Esophagus mucosa (tissue), 1 donor: ENCODE measurements around the gene EGLN2. TPM values are rescaled to one million over a fixed set of nuclear protein-coding genes. Genes with fewer than 3 reads are reported as not detected.
"Not testable (repeated sequence)": the region's sequence is repeated elsewhere in the genome, so short reads cannot be mapped to it uniquely, and the experiment has no call there.

Experiments used
- ATAC-seq: fragments of 200-7000 bp; cut with Tn5 transposase; one replicate; pipeline ENCODE4 v1.9.1; 2020
- total RNA-seq: library from RNA; stranded (reverse); gene quantifications from one replicate; pipeline ENCODE4 v1.2.4, GENCODE V29; 2023
- donor health status: DM: yes; HTN: yes; CAD: no.

Gene EGLN2
- total RNA-seq, 1 donor from 2014 or later, result 32.1 TPM

DNA sequence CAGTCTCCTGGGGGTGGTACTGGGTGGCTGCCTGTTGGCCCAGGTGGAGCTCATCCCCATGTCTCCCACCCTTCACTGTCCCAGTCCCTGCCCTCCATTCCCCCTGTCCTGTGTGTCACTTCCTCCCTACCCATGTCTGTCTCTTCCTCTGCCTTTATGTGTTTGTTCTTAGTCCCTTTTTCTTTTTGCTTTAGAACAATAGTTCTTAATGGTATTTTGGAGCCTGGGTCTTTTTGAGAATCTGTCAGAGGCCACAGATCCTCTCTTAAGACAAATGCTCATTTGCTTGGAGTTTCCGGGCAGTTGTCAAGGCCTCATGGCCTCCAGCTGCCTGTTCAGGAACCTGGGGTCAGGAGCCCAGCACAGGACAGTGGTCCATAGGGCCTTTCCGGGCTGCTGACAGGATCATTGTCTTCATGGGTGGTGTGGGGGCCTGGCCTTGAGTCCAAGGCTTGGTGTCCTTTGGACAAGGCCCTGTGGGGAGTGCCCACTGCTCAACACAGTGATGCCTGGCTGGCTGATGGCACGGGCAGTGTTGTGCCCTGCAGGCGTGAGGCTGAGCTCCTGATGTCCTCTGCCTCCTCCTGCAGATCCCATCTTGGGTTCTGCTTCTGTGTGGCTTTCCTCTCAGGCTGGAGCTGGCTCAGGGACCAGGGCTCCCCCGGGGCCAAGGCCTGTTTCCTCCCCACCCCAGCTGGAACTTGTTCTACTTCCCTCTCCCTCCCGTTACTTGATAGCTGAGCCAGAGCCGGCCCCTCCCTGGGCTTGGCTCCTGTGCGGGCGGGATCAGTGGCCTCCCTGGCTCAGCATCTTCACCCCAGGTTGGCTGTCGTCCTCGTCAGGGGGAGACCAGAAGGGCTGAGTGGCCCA is 3.5 kb downstream of the EGLN2 start:
- ATAC-seq, result no peak

DNA sequence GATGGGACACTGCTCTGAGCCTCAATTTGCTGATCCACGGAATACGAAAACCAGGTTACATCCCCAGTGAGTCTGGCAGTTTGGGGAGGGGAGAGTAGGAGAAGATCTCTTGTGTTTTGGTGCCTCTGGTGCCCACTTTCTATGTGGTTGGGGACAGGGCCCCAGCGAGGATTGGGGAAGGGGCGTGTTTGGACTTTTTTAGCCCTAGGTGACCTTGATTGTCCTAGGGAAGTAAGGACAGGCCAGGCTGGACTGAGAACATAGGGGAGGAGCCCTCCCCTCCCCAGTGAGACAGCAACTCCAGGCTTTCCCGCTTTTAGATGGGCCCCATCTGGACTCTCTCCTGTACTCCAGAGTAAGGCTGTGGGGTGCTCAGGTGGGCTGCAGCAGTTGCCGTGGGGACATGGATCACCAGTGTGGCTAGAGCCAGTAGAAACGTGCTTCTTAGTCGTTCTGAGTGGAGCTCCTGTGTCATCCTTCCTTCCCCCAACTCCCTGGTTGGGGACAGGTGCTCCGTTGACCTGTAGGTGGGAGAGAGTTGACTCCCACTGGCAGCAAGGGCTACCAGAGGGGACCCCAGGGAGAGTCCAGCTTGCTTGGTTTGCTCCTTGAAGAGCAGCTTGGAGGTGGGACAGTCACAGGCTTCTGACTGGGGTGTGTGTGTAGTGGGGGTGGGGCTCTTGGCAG is 4.3 kb downstream of the EGLN2 start:
- ATAC-seq, result no peak

GRCh38 chr19:40803857-40804782 is 5.1 kb downstream of the EGLN2 start:
- peak; percentile 1 for ATAC-seq

- ATAC-seq, result no peak
Measured at GRCh38 chr19:40804783-40805242, 5.8 kb downstream of the EGLN2 start.

GRCh38 chr19:40805258-40805868 is 6.4 kb downstream of the EGLN2 start:
- no peak for ATAC-seq

DNA sequence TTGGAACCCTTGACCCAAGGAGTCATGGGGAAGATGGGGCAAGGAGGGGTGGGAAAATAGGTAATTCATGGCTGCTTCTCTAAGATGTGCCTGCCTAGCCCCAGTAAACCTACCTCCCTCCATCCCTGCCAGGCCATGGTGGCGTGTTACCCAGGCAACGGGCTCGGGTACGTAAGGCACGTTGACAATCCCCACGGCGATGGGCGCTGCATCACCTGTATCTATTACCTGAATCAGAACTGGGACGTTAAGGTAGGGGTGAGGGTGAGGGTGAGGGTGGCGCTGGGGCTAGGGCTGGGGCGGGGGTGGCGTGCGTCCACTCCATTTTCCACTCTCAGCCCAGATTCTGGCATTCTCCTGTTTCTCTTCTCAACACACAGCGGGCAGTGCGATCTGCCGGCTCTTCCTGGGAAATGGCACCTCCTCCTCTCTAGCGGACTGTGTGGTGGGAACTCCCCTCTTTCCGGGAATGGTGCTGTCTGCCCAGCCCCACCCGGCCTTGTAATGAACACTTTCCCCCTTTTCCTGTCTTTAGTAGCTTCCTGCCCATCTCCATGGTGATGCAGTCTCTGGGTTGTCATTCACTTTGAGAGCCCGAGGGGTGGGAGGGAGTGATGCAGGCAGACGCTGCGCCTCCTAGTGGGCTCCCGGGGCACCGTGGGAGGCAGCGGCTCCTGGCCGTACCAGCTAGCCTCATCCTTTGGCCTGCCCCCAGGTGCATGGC is 7.6 kb downstream of the EGLN2 start:
- peak; percentile 53 for ATAC-seq

- ATAC-seq, result no peak
Measured at GRCh38 chr19:40807147-40808020, 8.4 kb downstream of the EGLN2 start.

DNA sequence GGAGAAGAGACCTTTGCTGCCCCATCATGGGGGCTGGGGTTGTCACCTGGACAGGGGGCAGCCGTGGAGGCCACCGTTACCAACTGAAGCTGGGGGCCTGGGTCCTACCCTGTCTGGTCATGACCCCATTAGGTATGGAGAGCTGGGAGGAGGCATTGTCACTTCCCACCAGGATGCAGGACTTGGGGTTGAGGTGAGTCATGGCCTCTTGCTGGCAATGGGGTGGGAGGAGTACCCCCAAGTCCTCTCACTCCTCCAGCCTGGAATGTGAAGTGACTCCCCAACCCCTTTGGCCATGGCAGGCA is 9.0 kb downstream of the EGLN2 start:
- no peak for ATAC-seq

- no peak for ATAC-seq
Measured at GRCh38 chr19:40808497-40808896, 9.5 kb downstream of the EGLN2 start.

GRCh38 chr19:40809358-40810086 is 10.5 kb downstream of the EGLN2 start:
- no peak for ATAC-seq

- no peak for ATAC-seq
Measured at GRCh38 chr19:40810160-40810559, 11.2 kb downstream of the EGLN2 start.

DNA sequence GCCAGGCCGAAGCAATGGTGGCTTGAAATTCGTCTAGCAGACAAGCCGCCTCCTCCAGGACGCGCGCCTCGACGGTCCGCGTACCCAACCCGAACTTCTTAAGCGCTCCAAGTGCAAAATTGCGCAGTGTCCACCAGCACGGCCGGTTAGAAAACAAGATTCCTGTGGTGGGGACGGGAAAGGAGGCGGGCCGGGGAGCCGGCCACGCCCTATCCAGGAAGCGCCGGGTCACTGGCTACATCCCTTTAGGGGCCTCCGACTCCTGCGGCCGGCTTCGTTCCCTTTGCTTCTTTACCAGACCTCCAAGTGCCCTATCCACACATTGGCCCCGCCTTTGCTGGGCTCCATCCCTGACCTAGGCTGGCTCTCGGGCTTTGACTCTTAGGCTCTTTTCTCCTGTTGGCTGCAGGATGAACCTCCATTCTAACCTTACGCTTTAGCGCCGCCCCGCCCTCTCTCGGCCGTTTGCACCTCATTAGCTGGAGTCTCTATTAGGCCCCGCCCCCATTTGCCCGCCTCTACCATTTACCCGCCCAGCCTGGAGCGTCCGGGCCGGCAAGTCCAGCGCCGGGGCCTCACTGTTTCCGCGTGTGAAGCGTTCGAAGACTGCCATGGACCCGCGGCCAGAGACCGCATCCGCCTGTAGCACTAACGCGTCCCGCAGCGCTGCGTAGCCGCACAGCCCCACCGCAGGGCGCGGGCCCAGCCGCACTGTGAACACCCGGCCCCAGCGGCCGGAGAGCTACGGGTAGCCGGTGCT is 11.8 kb downstream of the EGLN2 start:
- peak; percentile 75 for ATAC-seq

GRCh38 chr19:40811478-40812341 is 12.7 kb downstream of the EGLN2 start:
- no peak for ATAC-seq

DNA sequence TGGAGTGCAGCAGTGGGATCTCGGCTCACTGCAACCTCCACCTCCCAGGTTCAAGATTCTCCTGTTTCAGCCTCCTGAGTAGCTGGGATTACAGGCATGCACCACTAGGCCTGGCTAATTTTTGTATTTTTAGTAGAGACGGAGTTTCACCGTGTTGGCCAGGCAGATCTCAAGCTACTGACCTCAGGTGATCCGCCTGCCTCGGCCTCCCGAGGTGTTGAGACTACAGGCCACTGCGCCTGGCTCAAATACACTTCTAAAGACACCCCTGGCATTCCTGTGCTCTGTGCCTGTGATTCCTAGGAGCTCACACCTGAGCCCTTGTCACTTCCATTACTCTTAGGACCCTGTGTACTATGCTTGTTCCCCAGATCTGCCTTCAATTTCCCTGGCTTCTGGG is 13.6 kb downstream of the EGLN2 start:
- not testable (repeated sequence) for ATAC-seq

GRCh38 chr19:40813182-40813581 is 14.2 kb downstream of the EGLN2 start:
- ATAC-seq, result no peak

GRCh38 chr19:40815223-40815622 is 16.2 kb downstream of the EGLN2 start:
- ATAC-seq, result no peak

- peak; percentile 66 for ATAC-seq
Measured at GRCh38 chr19:40818480-40819399, 19.7 kb downstream of the EGLN2 start.
